GM23248 (cell line): ENCODE measurements around the gene NKX2-3. TPM values are rescaled to one million over a fixed set of nuclear protein-coding genes. Genes with fewer than 3 reads are reported as not detected.
A peak's percentile ranks its signal among the peaks of the same experiment; 100 is the strongest.

Experiments used
- DNase-seq: peaks from one replicate; pipeline ENCODE4 v3.0.0-alpha.2; 2015
- H2AFZ ChIP-seq: fragments of 200-600 bp; sonication (generic); 2 replicates; pipeline ENCODE4 v1.6.1; 2016; ENCODE audit warnings: antibody characterized with exemption
- H3F3A ChIP-seq: fragments of 200-600 bp; sonication (generic); 2 replicates; pipeline ENCODE4 v1.6.1; 2016; ENCODE audit warnings: mild to moderate bottlenecking, antibody characterized with exemption, mixed run types; ENCODE audit not compliant: insufficient read depth
- H3K27ac ChIP-seq: fragments of 200-600 bp; sonication (generic); 2 replicates; pipeline ENCODE4 v1.5.1; 2016; ENCODE audit warnings: mild to moderate bottlenecking
- H3K27me3 ChIP-seq: fragments of 200-600 bp; sonication (generic); replicated peaks from 2 replicates; pipeline ENCODE4 v1.6.1; 2016; ENCODE audit warnings: mild to moderate bottlenecking; ENCODE audit not compliant: insufficient read depth
- H3K36me3 ChIP-seq: fragments of 200-600 bp; sonication (generic); 2 replicates; pipeline ENCODE4 v1.6.1; 2016; ENCODE audit warnings: low read depth, mild to moderate bottlenecking
- H3K4me1 ChIP-seq: fragments of 200-600 bp; sonication (generic); 2 replicates; pipeline ENCODE4 v1.6.1; 2016; ENCODE audit warnings: mild to moderate bottlenecking; ENCODE audit not compliant: insufficient read depth
- H3K4me2 ChIP-seq: fragments of 200-600 bp; sonication (generic); one replicate; pipeline ENCODE4 v1.6.1; 2016; ENCODE audit warnings: mild to moderate bottlenecking; ENCODE audit not compliant: unreplicated experiment
- H3K4me3 ChIP-seq: fragments of 200-600 bp; sonication (generic); 2 replicates; pipeline ENCODE4 v1.5.1; 2016; ENCODE audit warnings: mild to moderate bottlenecking
- H3K79me2 ChIP-seq: fragments of 200-600 bp; sonication (generic); 2 replicates; pipeline ENCODE4 v1.6.1; 2016; ENCODE audit warnings: mild to moderate bottlenecking; ENCODE audit not compliant: insufficient read depth
- H3K9ac ChIP-seq: fragments of 200-600 bp; sonication (generic); 2 replicates; pipeline ENCODE4 v1.6.1; 2016; ENCODE audit warnings: mild to moderate bottlenecking
- H3K9me2 ChIP-seq: fragments of 200-600 bp; sonication (generic); 2 replicates; pipeline ENCODE4 v1.6.1; 2016; ENCODE audit warnings: mixed run types, mild to moderate bottlenecking, moderate library complexity; ENCODE audit not compliant: insufficient read depth
- H3K9me3 ChIP-seq: fragments of 200-600 bp; sonication (generic); one replicate; pipeline ENCODE4 v1.6.1; 2017; ENCODE audit warnings: low read depth
- H4K20me1 ChIP-seq: fragments of 200-600 bp; sonication (generic); 2 replicates; pipeline ENCODE4 v1.6.0; 2016; ENCODE audit not compliant: insufficient read depth
- EZH2 ChIP-seq: fragments of 200-600 bp; sonication (generic); IDR thresholded peaks from 2 replicates; pipeline ENCODE4 v1.6.1; 2018; ENCODE audit warnings: antibody characterized with exemption, mild to moderate bottlenecking; ENCODE audit not compliant: insufficient read depth, poor library complexity, severe bottlenecking
- EZH2phosphoT487 ChIP-seq: fragments of 200-600 bp; sonication (generic); IDR thresholded peaks from 2 replicates; pipeline ENCODE4 v1.6.1; 2018; ENCODE audit warnings: antibody characterized with exemption, moderate library complexity, mild to moderate bottlenecking, low read depth; ENCODE audit not compliant: insufficient read depth
- WGBS, 2 experiments: methylation state at CpG; one replicate each; pipeline ENCODE4 v1.1.6; 2015 to 2017; ENCODE audit warnings: low lambda C conversion rate in 2 of 2, low coverage in 1 of 2; ENCODE audit errors: missing lambda C conversion rate in 2 of 2; 5-methylcytosine and 5-hydroxymethylcytosine counted together
- in situ Hi-C: fragments of 300-500 bp; cut with MboI; formaldehyde crosslinking; loops from 2 replicates; pipeline ENCODE4 v1.15.0; 2020
- polyA plus RNA-seq: library from polyadenylated mRNA; unstranded; fragments of >200 nt; fragmentation: Nextera tagmentation; extraction: Ambion mirVana; gene quantifications from 2 replicates; pipeline ENCODE4 v1.2.1, GENCODE V29; 2016
- total RNA-seq: library from RNA; depleted of rRNA; stranded (reverse); fragments of >200 nt; shearing (Covaris generic); gene quantifications from 2 replicates; pipeline ENCODE4 v1.2.3, GENCODE V29; 2014

Gene NKX2-3
- total and polyA plus RNA-seq, 2 experiments from 2014 or later, result not detected

DNA sequence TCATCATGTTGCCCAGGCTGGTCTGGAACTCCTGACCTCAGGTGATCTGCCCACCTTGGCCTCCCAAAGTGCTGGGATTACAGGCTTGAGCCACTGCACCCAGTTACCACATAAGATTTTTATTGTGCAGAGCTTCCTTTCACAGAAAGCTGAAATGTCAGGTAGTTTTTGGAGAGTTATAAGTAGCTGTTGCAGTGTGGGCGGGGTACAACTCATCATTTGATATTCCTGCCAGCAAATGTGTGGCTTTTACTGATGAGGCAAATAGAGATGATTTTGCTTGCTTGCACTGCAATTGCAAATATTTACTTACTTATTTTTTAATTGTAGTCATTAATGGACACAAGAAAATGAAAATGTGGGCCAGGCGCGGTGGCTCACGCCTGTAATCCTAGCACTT lies 32.4 kb downstream of the NKX2-3 start:
- Histone ChIP-seq H3K27ac (no peak overlapping the region), H3K79me2 (no peaks in the 10 kb centered on the region), H3K4me3 (no peak overlapping the region), H3K9me3 (no peaks in the 10 kb centered on the region), H3K36me3 (no peaks in the 10 kb centered on the region), H3F3A (no peaks in the 10 kb centered on the region), H4K20me1 (no peaks in the 10 kb centered on the region), H3K9ac (no peak overlapping the region), H2AFZ (no peak overlapping the region), H3K4me2 (no peak overlapping the region), H3K27me3 (peaks cover 21% of the 10 kb centered on the region), H3K4me1 (no peaks in the 10 kb centered on the region), H3K9me2 (no peaks in the 10 kb centered on the region)
- no peak for TF ChIP-seq EZH2
- no peak for TF ChIP-seq EZH2phosphoT487
- 84 to 90% methylated on average over 4 of the region's 4 CpGs for WGBS, 2 experiments
- peak; percentile 36 for DNase-seq
- in situ Hi-C loops, result no loop called here

DNA sequence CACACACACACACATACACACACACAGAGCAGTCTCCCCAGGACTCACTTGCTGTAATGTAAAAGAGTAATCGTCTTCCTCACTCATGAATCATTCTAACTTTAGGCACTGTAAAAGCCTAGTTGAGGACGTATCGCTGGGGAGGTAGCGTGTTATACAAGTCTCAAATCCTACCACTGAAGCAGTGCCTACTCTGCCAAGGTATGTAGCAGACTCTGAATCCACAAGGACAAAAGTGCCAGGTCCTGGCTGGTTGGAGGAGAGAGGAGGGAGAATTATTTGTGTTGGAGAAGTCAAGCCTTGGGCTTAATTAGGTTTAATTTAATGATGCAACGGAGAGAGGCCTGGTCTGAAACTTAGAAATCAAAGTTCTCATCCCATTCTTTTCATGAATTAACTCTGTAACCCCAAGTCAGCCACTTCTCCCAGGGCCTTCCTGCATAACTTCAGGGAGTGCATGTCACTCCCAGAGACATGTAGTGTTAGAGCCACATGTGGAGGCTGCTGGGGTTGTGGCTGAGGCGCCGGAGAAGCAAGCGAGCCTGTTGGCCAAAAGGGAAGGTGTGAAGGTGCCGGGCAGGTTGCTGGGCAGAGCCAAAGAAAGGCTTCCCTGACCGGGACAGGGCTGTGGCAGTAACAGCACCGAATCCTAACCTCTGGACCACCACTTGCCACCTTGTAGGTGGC lies 36.7 kb downstream of the NKX2-3 start:
- H3K27me3 ChIP-seq, result peaks cover 17% of the 10 kb centered on the region
- H3K79me2 ChIP-seq, result no peaks in the 10 kb centered on the region
- H3K9me2 ChIP-seq, result no peaks in the 10 kb centered on the region
- no peak overlapping the region for H2AFZ ChIP-seq
- no peaks in the 10 kb centered on the region for H3F3A ChIP-seq
- H3K4me1 ChIP-seq, result no peaks in the 10 kb centered on the region
- H3K27ac ChIP-seq, result no peak overlapping the region
- H3K9me3 ChIP-seq, result no peaks in the 10 kb centered on the region
- no peak overlapping the region for H3K4me2 ChIP-seq
- in situ Hi-C loops, result no loop called here
- WGBS, 2 experiments, result 45 to 48% methylated on average over 11 of the region's 11 CpGs
- H4K20me1 ChIP-seq, result no peaks in the 10 kb centered on the region
- DNase-seq, result no peak
- no peak overlapping the region for H3K9ac ChIP-seq
- no peak overlapping the region for H3K4me3 ChIP-seq
- no peaks in the 10 kb centered on the region for H3K36me3 ChIP-seq
- TF ChIP-seq EZH2phosphoT487 (no peak), EZH2 (no peak)

DNA sequence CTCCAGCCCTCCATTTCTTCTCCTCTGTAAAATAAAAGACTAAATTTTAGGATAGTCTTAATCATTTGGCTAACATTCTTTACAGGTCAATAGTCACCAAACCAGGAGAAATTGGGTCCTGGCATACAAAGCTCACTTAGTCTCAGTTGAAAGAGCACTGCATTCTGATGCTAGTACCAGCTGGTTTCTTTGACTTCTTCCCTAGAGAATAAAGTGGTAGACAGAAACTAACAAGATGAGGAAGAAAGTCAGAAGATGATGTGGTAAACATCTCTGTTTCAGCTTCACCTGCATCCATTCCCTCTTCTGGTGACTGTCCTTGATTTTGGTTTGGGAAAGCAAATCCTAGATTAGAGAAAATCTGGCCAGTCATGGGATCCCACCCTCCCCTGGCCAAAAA lies 37.2 kb downstream of the NKX2-3 start:
- Histone ChIP-seq H3K79me2 (no peaks in the 10 kb centered on the region), H4K20me1 (no peaks in the 10 kb centered on the region), H3K4me1 (no peaks in the 10 kb centered on the region), H3K27ac (no peak overlapping the region), H3K9me2 (no peaks in the 10 kb centered on the region), H3K4me3 (no peak overlapping the region), H3K9me3 (no peaks in the 10 kb centered on the region), H3K9ac (no peak overlapping the region), H2AFZ (no peak overlapping the region), H3K36me3 (no peaks in the 10 kb centered on the region), H3F3A (no peaks in the 10 kb centered on the region), H3K4me2 (no peak overlapping the region), H3K27me3 (peaks cover 17% of the 10 kb centered on the region)
- no peak for DNase-seq
- TF ChIP-seq EZH2phosphoT487 (no peak), EZH2 (no peak)
- in situ Hi-C loops, result no loop called here

GRCh38 chr10:99571816-99572215 lies 39.1 kb downstream of the NKX2-3 start:
- Histone ChIP-seq H3K27ac (no peak overlapping the region), H2AFZ (no peak overlapping the region), H3K4me1 (no peaks in the 10 kb centered on the region), H4K20me1 (no peaks in the 10 kb centered on the region), H3K79me2 (no peaks in the 10 kb centered on the region), H3K9me3 (no peaks in the 10 kb centered on the region), H3K9ac (no peak overlapping the region), H3F3A (no peaks in the 10 kb centered on the region), H3K4me2 (no peak overlapping the region), H3K9me2 (no peaks in the 10 kb centered on the region), H3K27me3 (peaks cover 6% of the 10 kb centered on the region; the same call in 1 of the 2 replicates), H3K36me3 (no peaks in the 10 kb centered on the region), H3K4me3 (no peak overlapping the region)
- DNase-seq, result no peak
- no peak for TF ChIP-seq EZH2
- TF ChIP-seq EZH2phosphoT487, result no peak
- in situ Hi-C loops, result no loop called here
- 65 to 68% methylated on average over 1 of the region's 1 CpG for WGBS, 2 experiments

DNA sequence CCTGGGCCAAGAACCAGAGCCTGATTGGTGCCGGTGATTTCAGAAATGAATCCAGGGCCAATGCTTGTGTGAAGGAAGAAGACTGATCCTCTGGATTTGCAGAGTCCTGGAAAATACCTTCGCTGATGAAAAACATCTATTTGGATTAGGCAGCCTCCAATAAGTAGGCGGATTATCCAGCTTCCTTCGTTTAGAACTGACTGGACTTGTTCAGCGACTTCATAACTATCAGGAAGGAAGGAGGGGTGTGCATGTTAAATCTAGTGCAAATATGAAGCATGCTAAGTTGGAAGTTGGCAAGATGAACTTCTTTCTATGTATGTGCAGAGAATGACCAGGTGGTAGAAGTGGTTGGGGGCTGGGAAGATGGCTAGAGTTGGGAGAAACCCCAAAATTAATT lies 41.0 kb downstream of the NKX2-3 start:
- H3K9ac ChIP-seq, result no peak overlapping the region
- DNase-seq, result no peak
- TF ChIP-seq EZH2 (no peak), EZH2phosphoT487 (no peak)
- H3K4me2 ChIP-seq, result no peak overlapping the region
- H3K36me3 ChIP-seq, result no peaks in the 10 kb centered on the region
- H3F3A ChIP-seq, result no peaks in the 10 kb centered on the region
- no peaks in the 10 kb centered on the region for H4K20me1 ChIP-seq
- H3K4me3 ChIP-seq, result no peak overlapping the region
- no peaks in the 10 kb centered on the region for H3K79me2 ChIP-seq
- no peak overlapping the region for H2AFZ ChIP-seq
- no peak overlapping the region for H3K27ac ChIP-seq
- H3K27me3 ChIP-seq, result peaks cover 8% of the 10 kb centered on the region; the same call in 1 of the 2 replicates
- 21% methylated on average over 5 of the region's 5 CpGs for WGBS, 2 experiments
- H3K4me1 ChIP-seq, result no peaks in the 10 kb centered on the region
- no peaks in the 10 kb centered on the region for H3K9me2 ChIP-seq
- in situ Hi-C loops, result no loop called here
- no peaks in the 10 kb centered on the region for H3K9me3 ChIP-seq
